ENCODE results near the gene FLT4. TPM values are rescaled to one million over a fixed set of nuclear protein-coding genes. Genes with fewer than 3 reads are reported as not detected.

Gene FLT4
- total and polyA plus RNA-seq, 4 donors, result 3.9 to 10.1 (median 8.0) TPM

GRCh38 chr5:180603076-180603594 lies 46.3 kb downstream of the FLT4 start:
- WGBS (ENCODE audit: insufficient coverage), result 94% methylated on average over 19 of the region's 19 CpGs
- Histone ChIP-seq H3K27ac (ENCODE audit: low read depth, low read length) (no peak overlapping the region), H3K4me3 (ENCODE audit: low read depth, low read length) (no peak overlapping the region), H3K4me1 (ENCODE audit: control insufficient read depth, insufficient read depth, low read length) (no peaks in the 10 kb centered on the region), H3K36me3 (ENCODE audit: control insufficient read depth, insufficient read depth, low read length) (no peaks in the 10 kb centered on the region), H3K27me3 (ENCODE audit: control insufficient read depth, insufficient read depth, low read length) (no peaks in the 10 kb centered on the region), H3K9me3 (ENCODE audit: control insufficient read depth, insufficient read depth, low read length) (no peaks in the 10 kb centered on the region)
- no peak for DNase-seq (ENCODE audit: low read depth in 4 of 6, low spot score in 6 of 6)

GRCh38 chr5:180602481-180603075 lies 46.8 kb downstream of the FLT4 start:
- H3K36me3 ChIP-seq (ENCODE audit: control insufficient read depth, insufficient read depth, low read length), result no peaks in the 10 kb centered on the region
- no peaks in the 10 kb centered on the region for H3K27me3 ChIP-seq (ENCODE audit: control insufficient read depth, insufficient read depth, low read length)
- WGBS (ENCODE audit: insufficient coverage), result 74% methylated on average over 12 of the region's 15 CpGs
- no peak overlapping the region for H3K4me3 ChIP-seq (ENCODE audit: low read depth, low read length)
- DNase-seq (ENCODE audit: low read depth in 4 of 6, low spot score in 6 of 6), result no peak
- no peak overlapping the region for H3K27ac ChIP-seq (ENCODE audit: low read depth, low read length)
- no peaks in the 10 kb centered on the region for H3K9me3 ChIP-seq (ENCODE audit: control insufficient read depth, insufficient read depth, low read length)
- no peaks in the 10 kb centered on the region for H3K4me1 ChIP-seq (ENCODE audit: control insufficient read depth, insufficient read depth, low read length)

DNA sequence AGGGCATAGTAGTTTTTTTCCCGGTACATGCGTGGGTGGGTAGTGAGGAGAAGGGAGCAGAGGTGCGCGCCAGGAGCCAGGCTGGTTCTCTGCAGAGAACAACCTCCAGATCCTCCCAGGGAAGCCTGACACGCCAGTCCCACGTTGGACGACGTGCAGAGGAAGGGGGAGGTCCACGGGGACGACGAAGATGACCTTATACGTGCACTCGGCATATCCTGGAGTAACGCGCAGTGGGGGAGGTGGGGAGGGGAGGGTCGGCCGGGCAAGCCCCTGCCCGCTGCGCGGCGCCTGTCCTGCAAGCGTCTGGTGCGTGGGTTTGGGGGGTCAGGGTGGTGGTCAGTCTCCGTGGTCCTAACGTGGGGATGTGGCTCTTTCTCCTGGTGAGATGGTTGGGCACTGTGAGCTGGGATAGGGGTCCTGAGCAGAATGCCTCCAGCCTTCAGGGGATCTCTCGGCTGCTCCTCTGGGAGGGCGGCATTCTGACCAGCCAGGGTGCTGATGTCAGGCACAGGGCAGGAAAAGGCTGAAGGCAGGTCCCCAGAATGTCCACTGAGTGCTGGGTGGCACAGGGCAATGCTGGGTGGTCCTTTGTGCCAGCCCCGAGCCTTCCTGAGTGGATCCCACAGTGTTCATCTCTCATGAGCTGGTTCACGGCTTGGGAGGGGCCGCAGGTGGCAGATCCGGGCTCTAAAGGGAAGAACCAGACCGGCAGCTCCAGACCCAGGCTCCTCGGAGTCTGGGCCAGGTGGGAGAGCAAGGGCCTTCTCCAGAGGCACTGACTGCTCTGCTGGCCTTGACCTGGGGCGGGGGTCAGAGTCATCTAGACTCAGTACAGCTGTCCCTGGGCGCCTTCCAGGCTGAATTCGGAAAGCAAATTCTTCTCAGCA lies 47.6 kb downstream of the FLT4 start:
- no peaks in the 10 kb centered on the region for H3K4me1 ChIP-seq (ENCODE audit: control insufficient read depth, insufficient read depth, low read length)
- no peaks in the 10 kb centered on the region for H3K36me3 ChIP-seq (ENCODE audit: control insufficient read depth, insufficient read depth, low read length)
- H3K27me3 ChIP-seq (ENCODE audit: control insufficient read depth, insufficient read depth, low read length), result no peaks in the 10 kb centered on the region
- H3K9me3 ChIP-seq (ENCODE audit: control insufficient read depth, insufficient read depth, low read length), result no peaks in the 10 kb centered on the region
- DNase-seq (ENCODE audit: low read depth in 4 of 6, low spot score in 6 of 6), result no peak
- no peak overlapping the region for H3K27ac ChIP-seq (ENCODE audit: low read depth, low read length)
- H3K4me3 ChIP-seq (ENCODE audit: low read depth, low read length), result no peak overlapping the region
- 91% methylated on average over 36 of the region's 36 CpGs for WGBS (ENCODE audit: insufficient coverage)

DNA sequence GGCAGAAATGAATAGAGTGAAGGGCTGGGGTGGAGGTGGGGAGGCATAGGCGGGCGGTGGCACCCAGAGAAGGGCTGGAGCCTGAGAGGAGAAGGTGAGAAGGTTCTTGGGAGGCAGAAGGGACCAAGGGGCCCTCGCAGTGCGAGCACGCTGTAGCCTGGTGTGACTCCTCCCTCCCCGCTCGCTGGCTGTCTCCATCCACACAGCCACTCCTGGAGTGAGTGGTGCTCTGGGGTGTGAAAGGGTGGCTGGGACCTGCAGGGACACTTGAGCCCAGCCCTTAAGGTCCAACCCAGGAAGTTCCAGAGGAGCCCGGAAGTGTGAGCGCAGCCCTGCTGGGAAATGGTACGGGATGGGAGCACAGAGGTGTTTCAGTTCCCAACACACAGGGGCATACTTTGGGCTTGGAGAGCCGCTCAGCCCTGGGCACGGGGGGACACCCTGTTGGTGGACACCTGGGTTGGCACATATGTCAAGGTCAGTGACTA lies 48.8 kb downstream of the FLT4 start:
- Histone ChIP-seq H3K4me1 (ENCODE audit: control insufficient read depth, insufficient read depth, low read length) (no peaks in the 10 kb centered on the region), H3K27me3 (ENCODE audit: control insufficient read depth, insufficient read depth, low read length) (no peaks in the 10 kb centered on the region), H3K36me3 (ENCODE audit: control insufficient read depth, insufficient read depth, low read length) (no peaks in the 10 kb centered on the region), H3K4me3 (ENCODE audit: low read depth, low read length) (no peak overlapping the region), H3K27ac (ENCODE audit: low read depth, low read length) (no peak overlapping the region), H3K9me3 (ENCODE audit: control insufficient read depth, insufficient read depth, low read length) (no peaks in the 10 kb centered on the region)
- WGBS (ENCODE audit: insufficient coverage), result 91% methylated on average over 8 of the region's 12 CpGs
- DNase-seq (ENCODE audit: low read depth in 4 of 6, low spot score in 6 of 6), result no peak

GRCh38 chr5:180599981-180600553 lies 49.3 kb downstream of the FLT4 start:
- Histone ChIP-seq H3K27me3 (ENCODE audit: control insufficient read depth, insufficient read depth, low read length) (no peaks in the 10 kb centered on the region), H3K36me3 (ENCODE audit: control insufficient read depth, insufficient read depth, low read length) (no peaks in the 10 kb centered on the region), H3K4me3 (ENCODE audit: low read depth, low read length) (no peak overlapping the region), H3K27ac (ENCODE audit: low read depth, low read length) (no peak overlapping the region), H3K4me1 (ENCODE audit: control insufficient read depth, insufficient read depth, low read length) (no peaks in the 10 kb centered on the region), H3K9me3 (ENCODE audit: control insufficient read depth, insufficient read depth, low read length) (no peaks in the 10 kb centered on the region)
- no peak for DNase-seq (ENCODE audit: low read depth in 4 of 6, low spot score in 6 of 6)
- WGBS (ENCODE audit: insufficient coverage), result 74% methylated on average over 15 of the region's 16 CpGs

DNA sequence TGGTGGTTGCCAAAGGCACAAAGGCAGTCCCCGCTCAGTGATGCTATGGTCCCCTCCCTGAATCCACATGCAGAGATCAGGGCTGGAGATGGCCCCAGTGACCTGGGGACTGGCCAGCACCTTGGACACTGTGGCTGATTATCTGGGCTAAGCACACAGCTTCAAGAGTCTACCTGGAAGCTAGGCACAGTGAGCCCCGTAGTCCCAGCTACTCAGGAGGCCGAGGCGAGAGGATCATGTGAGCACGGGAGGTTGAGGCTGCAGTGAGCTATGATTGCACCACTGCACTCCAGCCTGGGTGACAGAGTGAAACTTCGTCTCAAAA lies 49.8 kb downstream of the FLT4 start:
- H3K4me3 ChIP-seq (ENCODE audit: low read depth, low read length), result no peak overlapping the region
- no peaks in the 10 kb centered on the region for H3K4me1 ChIP-seq (ENCODE audit: control insufficient read depth, insufficient read depth, low read length)
- H3K27me3 ChIP-seq (ENCODE audit: control insufficient read depth, insufficient read depth, low read length), result no peaks in the 10 kb centered on the region
- H3K9me3 ChIP-seq (ENCODE audit: control insufficient read depth, insufficient read depth, low read length), result no peaks in the 10 kb centered on the region
- H3K27ac ChIP-seq (ENCODE audit: low read depth, low read length), result no peak overlapping the region
- H3K36me3 ChIP-seq (ENCODE audit: control insufficient read depth, insufficient read depth, low read length), result no peaks in the 10 kb centered on the region
- DNase-seq (ENCODE audit: low read depth in 4 of 6, low spot score in 6 of 6), result no peak
- WGBS (ENCODE audit: insufficient coverage), result 93% methylated on average over 6 of the region's 6 CpGs

- WGBS (ENCODE audit: insufficient coverage), result 98% methylated on average over 9 of the region's 16 CpGs
- DNase-seq (ENCODE audit: low read depth in 4 of 6, low spot score in 6 of 6), result no peak
- Histone ChIP-seq H3K4me3 (ENCODE audit: low read depth, low read length) (no peak overlapping the region), H3K27me3 (ENCODE audit: control insufficient read depth, insufficient read depth, low read length) (peaks cover 2% of the 10 kb centered on the region), H3K36me3 (ENCODE audit: control insufficient read depth, insufficient read depth, low read length) (no peaks in the 10 kb centered on the region), H3K9me3 (ENCODE audit: control insufficient read depth, insufficient read depth, low read length) (no peaks in the 10 kb centered on the region), H3K27ac (ENCODE audit: low read depth, low read length) (no peak overlapping the region), H3K4me1 (ENCODE audit: control insufficient read depth, insufficient read depth, low read length) (no peaks in the 10 kb centered on the region)
These were observed 50.4 kb downstream of the FLT4 start for GRCh38 chr5:180598797-180599589.

GRCh38 chr5:180598316-180598701 lies 51.1 kb downstream of the FLT4 start:
- H3K27me3 ChIP-seq (ENCODE audit: control insufficient read depth, insufficient read depth, low read length), result peaks cover 2% of the 10 kb centered on the region
- no peaks in the 10 kb centered on the region for H3K9me3 ChIP-seq (ENCODE audit: control insufficient read depth, insufficient read depth, low read length)
- no peak overlapping the region for H3K27ac ChIP-seq (ENCODE audit: low read depth, low read length)
- H3K36me3 ChIP-seq (ENCODE audit: control insufficient read depth, insufficient read depth, low read length), result no peaks in the 10 kb centered on the region
- H3K4me3 ChIP-seq (ENCODE audit: low read depth, low read length), result no peak overlapping the region
- no peak for DNase-seq (ENCODE audit: low read depth in 4 of 6, low spot score in 6 of 6)
- no peaks in the 10 kb centered on the region for H3K4me1 ChIP-seq (ENCODE audit: control insufficient read depth, insufficient read depth, low read length)
- WGBS (ENCODE audit: insufficient coverage), result 86% methylated on average over 6 of the region's 9 CpGs

DNA sequence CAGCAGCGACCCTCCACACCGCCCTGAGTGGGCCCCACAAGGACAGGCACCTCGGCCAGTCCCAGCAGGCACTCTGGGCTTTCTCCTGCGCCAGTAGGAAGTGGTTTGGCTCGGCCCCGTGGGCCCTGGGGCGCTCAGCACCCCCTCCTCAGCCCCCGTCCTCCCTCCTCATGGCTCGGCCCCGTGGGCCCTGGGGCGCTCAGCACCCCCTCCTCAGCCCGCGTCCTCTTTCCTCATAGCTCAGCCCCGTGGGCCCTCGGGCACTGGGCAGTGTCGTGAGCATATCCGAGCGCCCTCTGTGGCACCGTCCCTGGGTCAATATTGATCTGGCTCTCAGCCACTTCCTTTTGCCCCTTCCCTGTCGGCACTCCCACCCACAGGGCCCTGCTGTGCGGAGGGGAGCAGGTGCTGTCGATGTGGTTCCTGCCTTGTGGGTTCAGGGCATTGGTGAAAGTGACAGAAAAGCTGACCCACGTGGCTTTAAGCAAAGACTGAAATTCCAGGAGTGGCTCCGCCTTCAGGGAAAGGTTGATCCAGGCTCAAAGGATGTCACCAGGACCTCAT lies 52.6 kb downstream of the FLT4 start:
- no peak for DNase-seq (ENCODE audit: low read depth in 4 of 6, low spot score in 6 of 6)
- Histone ChIP-seq H3K4me1 (ENCODE audit: control insufficient read depth, insufficient read depth, low read length) (no peaks in the 10 kb centered on the region), H3K9me3 (ENCODE audit: control insufficient read depth, insufficient read depth, low read length) (no peaks in the 10 kb centered on the region), H3K27ac (ENCODE audit: low read depth, low read length) (no peak overlapping the region), H3K4me3 (ENCODE audit: low read depth, low read length) (no peak overlapping the region), H3K27me3 (ENCODE audit: control insufficient read depth, insufficient read depth, low read length) (peaks cover 16% of the 10 kb centered on the region), H3K36me3 (ENCODE audit: control insufficient read depth, insufficient read depth, low read length) (no peaks in the 10 kb centered on the region)
- WGBS (ENCODE audit: insufficient coverage), result 85% methylated on average over 22 of the region's 24 CpGs

Measured in spinal cord (tissue), 10 donors.